Right renal pelvis (tissue), 4 donors: Measurements from ENCODE around the gene MYOG. TPM values are rescaled to one million over a fixed set of nuclear protein-coding genes. Genes with fewer than 3 reads are reported as not detected.

ENCODE experiments used
- DNase-seq, 4 donors: peaks; one replicate each; pipeline ENCODE4 v3.0.0-alpha.2; 2013; ENCODE audit warnings: low read depth in 4 of 4, low spot score in 3 of 4, missing footprints in 1 of 4
- polyA plus RNA-seq, 4 donors: library from polyadenylated mRNA; unstranded; fragments of 120-200 nt; gene quantifications; one replicate each; pipeline ENCODE4 v1.2.1, GENCODE V29; 2013; ENCODE audit not compliant: insufficient read length in 4 of 4

MYOG gene
- polyA plus RNA-seq, 4 donors, result 0.11 to 0.17 (median 0.15) TPM

GRCh38 chr1:203091199-203091477 lies 5.3 kb upstream of the MYOG start:
- DNase-seq, result no peak

- no peak for DNase-seq
Observed at GRCh38 chr1:203090421-203091198, 4.8 kb upstream of the MYOG start.

- DNase-seq, result no peak
Observed at GRCh38 chr1:203089651-203090045, 3.8 kb upstream of the MYOG start.

- no peak for DNase-seq
Observed at GRCh38 chr1:203089001-203089650, 3.3 kb upstream of the MYOG start.

GRCh38 chr1:203088441-203088840 lies 2.6 kb upstream of the MYOG start:
- no peak for DNase-seq

- no peak for DNase-seq
Observed at GRCh38 chr1:203086992-203087763, 1.4 kb upstream of the MYOG start.

- no peak for DNase-seq
Observed at GRCh38 chr1:203084588-203085527, 954 bp downstream of the MYOG start.

GRCh38 chr1:203083463-203083921 lies 2.3 kb downstream of the MYOG start:
- no peak for DNase-seq

GRCh38 chr1:203082571-203083462 lies 3.0 kb downstream of the MYOG start:
- DNase-seq, result no peak

GRCh38 chr1:203082231-203082505 lies 3.6 kb downstream of the MYOG start:
- no peak for DNase-seq

GRCh38 chr1:203081465-203082230 lies 4.2 kb downstream of the MYOG start:
- no peak for DNase-seq

- no peak for DNase-seq
Observed at GRCh38 chr1:203080456-203080855, 5.4 kb downstream of the MYOG start.

- no peak for DNase-seq
Observed at GRCh38 chr1:203078478-203078877, 7.3 kb downstream of the MYOG start.

- no peak for DNase-seq
Observed at GRCh38 chr1:203077956-203078355, 7.9 kb downstream of the MYOG start.

GRCh38 chr1:203077367-203077766 lies 8.4 kb downstream of the MYOG start:
- no peak for DNase-seq

- DNase-seq, result no peak
Observed at GRCh38 chr1:203076031-203076511, 9.7 kb downstream of the MYOG start.

GRCh38 chr1:203075236-203076030 lies 10.4 kb downstream of the MYOG start:
- DNase-seq, result no peak

GRCh38 chr1:203074610-203075009 lies 11.2 kb downstream of the MYOG start:
- no peak for DNase-seq
